GDM1 (cell line): ENCODE data around the gene ADAT3.
A peak's percentile ranks its signal among the peaks of the same experiment; 100 is the strongest.

Source experiments
- DNase-seq: peaks from one replicate; lab custom pipeline; 2025; lab: John Stamatoyannopoulos, UW

The ADAT3 gene

DNA sequence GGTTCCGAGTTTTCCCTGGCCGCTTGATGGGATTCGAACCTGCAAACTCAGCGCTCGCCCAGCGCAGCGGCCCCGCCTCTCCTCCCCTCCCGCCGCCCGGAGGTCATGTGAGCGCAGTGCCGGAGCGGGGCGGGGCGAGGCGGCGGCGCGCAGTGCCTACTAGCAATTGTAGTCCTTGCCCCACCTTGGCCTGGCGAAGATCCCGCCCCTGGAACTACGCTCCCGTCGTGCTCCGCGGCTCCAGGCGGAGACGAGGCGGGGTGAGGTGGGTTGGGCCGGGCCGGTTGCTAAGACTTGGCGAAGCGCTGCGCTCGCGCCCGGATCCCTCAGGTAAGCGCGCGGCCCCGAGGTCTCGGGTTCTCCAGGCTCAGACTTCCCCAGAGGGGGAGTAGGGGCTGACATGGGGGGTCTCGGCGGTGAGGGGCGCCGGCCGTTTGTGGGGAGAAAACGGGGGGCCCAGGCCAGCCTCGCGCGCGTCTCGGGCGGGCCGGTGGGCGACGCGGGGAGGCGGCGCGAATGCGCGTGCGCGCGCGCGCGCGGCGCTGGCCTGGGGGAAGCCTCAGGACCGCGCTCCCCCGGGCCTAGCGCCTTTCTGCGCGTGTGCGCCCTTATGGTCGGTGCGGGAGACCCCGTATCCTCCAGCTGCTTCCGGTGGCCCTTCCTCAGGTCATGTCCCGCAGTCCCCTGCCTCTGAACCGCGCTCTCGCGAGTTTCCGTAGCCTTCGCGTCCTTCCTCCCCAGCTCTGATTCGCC lies at the start of gene ADAT3, which contains the start of gene SCAMP4:
TSS of gene ADAT3 (plus strand) at position 290 of the 753 bp plus-strand sequence. CDS start 6,649 bp downstream, outside the sequence.
TSS of gene SCAMP4 (plus strand) at position 290 of the 753 bp plus-strand sequence. CDS start 9,621 bp downstream, outside the sequence.
- peak; percentile 98 for DNase-seq

DNA sequence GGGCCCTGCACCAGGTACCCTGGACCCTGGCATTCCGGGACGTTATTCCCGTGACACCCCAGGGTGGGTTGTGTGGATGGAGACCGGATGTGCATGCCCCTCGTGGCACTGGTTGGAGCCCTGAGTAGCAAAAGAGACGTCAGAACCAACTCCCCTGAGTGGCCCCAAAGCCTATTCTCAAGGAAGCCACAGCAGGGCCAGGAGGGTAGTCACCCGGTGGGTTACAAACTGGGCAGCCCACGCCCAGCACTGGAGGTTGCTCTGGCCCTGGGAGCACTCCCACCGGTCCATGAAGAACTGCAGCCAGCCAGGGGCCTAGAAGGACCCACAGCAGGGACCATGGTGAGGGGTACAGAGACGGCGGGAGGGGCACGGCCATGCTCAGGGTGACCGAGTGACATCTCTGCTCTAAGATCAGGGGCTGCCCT lies 49.4 kb upstream of the ADAT3 start:
- DNase-seq = no peak

GRCh38 chr19:1856345-1856697 lies 48.9 kb upstream of the ADAT3 start:
- no peak for DNase-seq

GRCh38 chr19:1856698-1857603 lies 48.2 kb upstream of the ADAT3 start:
- peak; percentile 80 for DNase-seq

GRCh38 chr19:1857648-1858326 lies 47.4 kb upstream of the ADAT3 start:
- DNase-seq = peak; percentile 73

- DNase-seq = no peak
These were observed 46.7 kb upstream of the ADAT3 start for GRCh38 chr19:1858412-1859081.

GRCh38 chr19:1859331-1859781 lies 45.8 kb upstream of the ADAT3 start:
- no peak for DNase-seq

DNA sequence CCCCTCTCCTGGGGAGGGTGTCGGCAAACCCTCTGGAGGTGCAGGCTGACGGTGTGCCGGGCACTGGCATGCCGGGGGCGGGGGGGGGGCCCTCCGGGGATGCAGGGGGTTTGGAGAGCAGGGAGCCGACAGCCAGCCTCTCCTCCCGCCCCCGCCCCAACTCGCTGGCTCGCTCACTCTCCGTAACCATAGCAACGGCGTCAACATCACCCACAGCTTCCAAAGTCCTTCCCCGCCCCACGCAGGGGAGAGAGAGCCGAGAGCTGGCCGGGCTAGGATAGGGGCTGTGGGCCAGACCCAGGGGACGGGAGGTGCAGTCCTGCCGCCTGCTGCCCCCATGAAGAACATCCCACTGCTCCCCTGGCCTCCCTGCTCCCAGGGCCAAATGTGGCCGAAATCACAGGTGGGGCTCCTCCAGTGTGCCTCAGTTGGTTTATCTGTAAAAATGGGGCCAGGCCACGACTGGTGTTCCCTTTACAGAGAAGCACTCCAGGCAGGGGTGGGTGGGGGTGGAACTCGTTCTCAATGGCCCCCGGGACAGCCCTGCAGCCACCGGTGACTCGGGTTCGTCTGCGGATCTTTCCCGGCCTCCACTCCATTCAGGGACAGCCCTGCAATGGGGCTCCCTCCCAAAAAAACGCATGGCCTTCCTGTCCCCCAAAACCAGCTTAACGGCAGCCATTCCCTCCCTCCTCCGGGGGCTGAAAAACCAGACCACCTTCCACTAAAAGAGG lies 45.0 kb upstream of the ADAT3 start:
- DNase-seq = no peak

- no peak for DNase-seq
These were observed 44.2 kb upstream of the ADAT3 start for GRCh38 chr19:1860821-1861598.

GRCh38 chr19:1861599-1862031 lies 43.6 kb upstream of the ADAT3 start:
- no peak for DNase-seq

DNA sequence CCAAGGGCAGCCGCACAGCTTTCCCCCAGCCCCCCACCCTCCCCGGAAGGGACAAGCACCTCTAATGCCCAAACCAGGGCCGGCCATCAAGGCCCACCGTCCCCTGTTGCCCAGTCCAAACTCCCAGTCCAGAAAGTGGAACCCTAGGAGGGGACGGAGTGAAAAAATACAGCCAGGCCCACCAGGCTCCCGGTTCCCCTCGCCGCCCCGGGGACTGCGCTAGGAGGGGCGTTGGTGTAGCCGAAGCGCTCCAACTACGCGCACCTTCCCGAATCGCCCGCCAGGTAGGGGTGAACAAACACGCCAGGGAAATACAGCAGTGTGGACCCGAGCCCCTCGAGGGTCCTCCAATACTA lies 43.2 kb upstream of the ADAT3 start:
- DNase-seq = no peak

GRCh38 chr19:1862424-1863327 lies 42.5 kb upstream of the ADAT3 start:
- DNase-seq = peak; percentile 41

- DNase-seq = no peak
These were observed 41.9 kb upstream of the ADAT3 start, which contains the start of gene KLF16 for GRCh38 chr19:1863328-1863637. Gene KLF16 (minus strand): TSS chr19:1863579. CDS start chr19:1863497, 82 bp downstream.

DNA sequence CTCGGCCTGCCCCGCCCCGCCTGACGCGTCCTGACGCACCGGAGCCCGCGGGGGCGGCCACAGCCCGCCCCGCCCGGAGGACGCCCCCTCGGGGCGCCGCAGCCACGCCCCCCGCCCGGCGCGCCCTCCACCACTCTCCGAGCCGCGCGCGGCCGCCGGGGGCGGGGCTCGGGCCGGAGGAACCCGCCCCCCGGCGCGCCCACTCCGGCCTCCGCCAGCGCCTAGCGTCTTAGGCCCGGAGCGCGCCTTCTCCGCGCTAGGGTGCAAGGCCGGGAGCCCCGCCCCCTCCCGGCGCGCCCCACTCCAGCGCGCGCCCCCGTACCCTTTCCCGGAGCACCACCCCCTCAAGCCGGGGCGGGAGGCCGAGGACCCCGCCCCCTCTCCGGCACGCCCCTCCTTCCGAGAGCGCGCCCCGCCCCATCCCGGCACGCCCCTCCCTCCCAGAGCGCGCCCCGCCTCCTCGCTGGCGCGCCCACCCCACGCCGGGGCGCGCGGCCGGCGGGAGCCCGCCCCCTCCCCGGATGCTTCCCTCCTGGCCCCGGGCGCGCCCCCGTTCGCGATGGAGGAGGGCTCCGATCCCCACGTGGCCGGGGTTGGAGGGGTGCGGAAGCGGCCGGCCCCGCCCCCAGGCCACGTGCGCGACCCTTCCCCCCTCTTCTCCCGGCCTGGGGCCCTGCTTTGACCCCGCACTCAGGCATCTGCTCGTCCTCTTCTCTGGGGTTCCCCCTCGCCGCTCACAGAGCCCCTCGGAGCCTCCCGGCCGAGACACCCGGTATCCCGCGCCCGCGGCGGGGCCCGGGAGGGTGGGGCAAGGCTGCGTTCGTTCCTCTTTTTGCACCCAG lies 41.3 kb upstream of the ADAT3 start:
- DNase-seq = peak; percentile 100

DNA sequence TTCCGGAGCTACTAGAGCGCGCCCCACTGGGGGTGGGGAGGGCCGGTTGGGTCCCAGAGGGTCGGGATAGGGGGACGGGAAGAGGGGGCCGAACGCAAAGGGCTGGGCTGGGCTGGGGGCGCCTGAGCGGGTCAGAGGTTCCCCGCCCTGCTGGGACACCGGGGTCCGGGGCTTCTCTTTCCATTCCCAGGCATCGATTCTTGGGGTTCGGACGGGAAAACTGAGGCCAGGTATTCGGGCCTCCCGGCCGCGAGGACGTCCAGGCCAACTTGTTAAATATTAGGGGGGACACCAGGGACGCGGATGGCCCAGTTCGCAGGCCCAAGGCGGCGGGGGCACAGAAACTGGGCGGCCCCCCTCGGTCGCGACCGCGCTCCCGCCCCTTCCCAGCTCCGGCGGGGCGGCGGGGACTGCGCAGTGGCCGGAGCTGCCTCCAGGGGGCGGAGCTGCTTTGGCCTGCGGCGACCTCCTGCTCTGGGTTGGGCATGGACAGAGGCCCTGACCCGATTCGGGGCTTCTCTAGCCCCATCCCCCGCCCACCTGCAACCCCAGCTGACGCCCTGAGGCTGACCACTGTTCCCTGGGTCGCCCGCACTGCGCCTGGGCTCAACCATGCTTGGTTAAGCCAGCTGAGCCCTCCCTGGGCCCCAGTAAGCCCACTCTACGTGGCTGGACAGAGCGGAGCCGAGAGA lies 40.6 kb upstream of the ADAT3 start:
- peak; percentile 75 for DNase-seq

- DNase-seq = no peak
These were observed 39.8 kb upstream of the ADAT3 start for GRCh38 chr19:1865172-1866010.
